Embryonic facial prominence (tissue), 1 donor: ENCODE measurements around the gene G0S2.
A peak's percentile ranks its signal among the peaks of the same experiment; 100 is the strongest.

Experiments used
- DNase-seq: peaks from one replicate; pipeline ENCODE4 v3.0.0-alpha.2; 2016; ENCODE audit errors: extremely low spot score

The G0S2 gene

DNA sequence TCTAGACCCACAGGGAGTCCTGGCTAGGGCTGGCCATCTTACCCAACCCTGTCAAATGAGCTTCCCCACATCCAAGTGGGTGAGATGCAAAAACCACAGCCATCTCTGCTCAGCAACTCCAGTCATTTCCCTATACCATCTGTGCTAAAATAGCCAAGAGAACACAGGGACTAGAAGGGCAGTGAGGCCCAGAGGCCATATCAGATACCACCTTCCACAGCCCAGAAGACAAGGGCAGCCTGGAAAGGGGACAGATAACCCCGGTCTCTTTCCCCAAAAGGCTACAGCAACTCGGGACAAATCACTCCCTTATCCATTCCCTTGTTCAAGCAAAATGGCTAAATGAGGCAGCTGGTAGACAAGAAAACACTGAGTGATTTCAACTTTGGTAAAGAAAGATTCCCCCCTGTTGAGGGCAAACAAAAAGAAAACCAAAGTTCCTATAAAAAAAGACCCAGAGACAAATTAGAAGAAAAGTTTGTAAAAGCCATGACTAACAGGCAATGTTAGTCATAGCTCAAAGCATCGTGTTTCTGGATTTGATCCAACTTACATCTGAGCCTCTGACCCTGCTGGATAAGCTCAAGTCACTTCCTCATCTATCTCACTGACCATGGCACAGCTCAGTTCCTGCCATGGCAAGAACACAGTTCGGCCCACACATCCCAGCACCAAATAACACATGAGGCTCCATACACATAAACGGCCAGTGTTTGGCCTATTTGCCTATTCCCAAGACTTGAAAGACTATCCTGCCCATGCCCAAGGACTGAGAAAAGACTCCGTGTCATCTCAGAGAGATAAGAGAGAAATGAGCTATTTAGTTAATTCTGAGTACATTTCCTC lies 26.1 kb upstream of the G0S2 start:
- no peak for DNase-seq

DNA sequence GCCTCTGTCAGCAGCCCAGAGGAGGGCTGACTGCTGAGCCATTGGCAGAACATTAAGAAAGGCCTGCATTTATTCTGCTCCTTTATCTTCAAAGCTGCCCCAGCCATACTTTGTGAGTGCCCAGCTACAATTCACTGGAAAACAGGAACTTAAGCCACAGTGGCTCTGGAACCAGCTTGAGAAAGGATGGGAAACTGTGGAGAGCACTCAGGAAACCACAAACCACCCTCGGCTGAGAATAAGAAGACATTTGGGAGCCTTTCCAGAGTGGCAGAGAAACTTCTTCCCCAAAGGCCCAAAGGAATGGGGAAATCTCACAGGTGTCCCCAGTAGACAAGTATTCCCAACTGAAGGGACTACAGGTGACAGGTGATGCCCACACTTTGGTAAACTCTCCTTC lies 24.8 kb upstream of the G0S2 start:
- DNase-seq: no peak

DNA sequence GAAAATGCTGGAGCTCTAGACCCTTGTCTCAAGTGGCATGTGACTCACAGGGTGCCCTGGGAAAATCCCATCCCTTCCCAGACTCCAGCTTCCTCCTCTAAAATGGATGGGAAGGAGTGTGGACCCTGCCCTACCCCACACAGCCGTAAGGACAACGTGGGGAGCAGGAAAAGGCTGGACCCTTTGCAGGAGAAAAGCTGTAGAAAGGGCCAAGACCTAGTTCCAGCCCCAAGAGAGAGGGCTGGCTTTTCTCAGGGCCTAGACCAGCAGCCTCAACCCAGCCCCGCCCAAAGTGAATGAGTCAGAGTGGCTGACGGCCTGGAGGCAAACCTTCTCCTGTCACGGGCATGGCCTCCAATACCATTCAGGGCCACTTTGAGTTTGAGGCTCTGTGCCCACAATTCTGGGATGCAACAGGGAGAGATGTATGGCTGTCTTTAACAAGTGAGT lies 24.0 kb upstream of the G0S2 start:
- no peak for DNase-seq

DNA sequence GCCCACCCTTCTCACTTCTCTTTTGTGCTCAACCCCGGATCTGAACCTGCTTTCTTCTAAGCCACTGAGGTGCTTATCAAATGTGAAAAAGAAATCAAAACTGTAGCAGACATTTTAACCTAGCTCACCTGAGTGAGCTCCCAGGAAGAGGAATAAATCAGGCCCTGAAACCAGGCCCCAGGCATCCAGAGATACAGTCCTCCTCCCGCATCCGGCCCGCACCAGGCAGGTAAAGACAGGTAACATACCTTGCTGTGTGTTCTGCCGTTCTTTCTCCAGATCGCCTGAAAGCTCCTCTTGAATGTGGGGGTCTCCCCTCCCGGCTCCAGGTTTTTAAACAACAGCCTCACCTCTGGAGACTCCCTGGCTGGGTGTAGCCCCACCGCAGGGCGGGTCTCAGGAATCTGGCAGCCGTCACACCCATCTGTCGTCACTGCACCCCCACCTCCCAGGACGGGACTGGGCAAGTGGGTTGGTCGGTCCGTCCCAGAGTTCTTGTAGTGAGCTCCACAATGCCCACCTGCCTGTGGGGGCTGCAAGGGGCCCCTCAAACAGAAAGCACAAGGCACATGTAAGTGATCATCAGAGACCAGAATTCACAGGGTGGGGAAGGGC lies 23.0 kb upstream of the G0S2 start, which contains the start of gene LAMB3:
TSS of gene LAMB3 (minus strand) at position 305 of the 615 bp plus-strand sequence. CDS start 1,481 bp downstream, outside the sequence.
- no peak for DNase-seq

DNA sequence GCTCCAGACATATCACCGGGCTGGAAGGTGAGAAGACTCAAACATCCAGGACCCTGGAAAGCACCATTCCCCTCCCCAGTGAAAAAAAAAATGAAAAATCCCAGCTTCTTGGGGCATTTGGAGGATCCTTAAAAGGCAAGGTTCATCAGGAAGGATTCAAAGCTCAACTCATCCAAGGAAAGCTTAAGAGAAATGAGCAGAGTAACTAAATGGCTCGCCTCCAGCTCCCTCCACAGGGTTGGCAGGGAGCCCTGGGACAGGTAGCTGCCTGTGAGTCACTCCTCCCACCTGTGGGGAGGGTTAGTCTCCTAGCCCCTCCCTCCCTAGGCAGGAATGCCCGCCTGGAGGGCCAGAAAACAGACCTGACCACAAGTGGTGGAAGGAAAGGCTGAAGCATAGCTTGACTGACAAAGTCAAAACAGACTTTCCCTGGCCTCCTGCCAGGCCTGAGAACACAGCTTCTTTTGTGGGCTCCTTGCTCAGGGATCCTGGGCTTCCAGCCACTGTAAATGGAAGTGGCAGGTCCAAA lies 22.3 kb upstream of the G0S2 start:
- peak; percentile 59 for DNase-seq

DNA sequence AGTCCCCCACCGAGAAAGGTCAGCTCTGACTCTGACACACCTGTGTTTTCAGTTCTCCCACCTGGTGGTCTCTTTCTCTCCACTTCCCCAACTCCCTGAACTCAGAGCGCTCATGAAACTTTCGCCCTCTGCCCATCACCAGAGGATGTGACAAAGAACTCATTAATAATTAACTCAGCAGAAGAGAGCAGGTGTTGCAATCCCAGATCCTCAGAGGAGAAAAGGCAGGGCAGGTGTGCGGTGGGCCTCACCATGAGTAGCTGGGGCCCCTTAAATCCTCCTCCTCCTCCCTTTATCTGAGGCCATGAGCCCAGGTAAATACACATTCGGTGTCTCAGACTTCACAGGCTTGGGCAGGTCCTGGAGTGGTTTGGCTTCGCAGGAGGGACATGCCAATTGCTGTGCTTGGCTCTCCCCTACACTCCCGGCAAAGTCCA lies 21.3 kb upstream of the G0S2 start:
- DNase-seq: no peak

DNA sequence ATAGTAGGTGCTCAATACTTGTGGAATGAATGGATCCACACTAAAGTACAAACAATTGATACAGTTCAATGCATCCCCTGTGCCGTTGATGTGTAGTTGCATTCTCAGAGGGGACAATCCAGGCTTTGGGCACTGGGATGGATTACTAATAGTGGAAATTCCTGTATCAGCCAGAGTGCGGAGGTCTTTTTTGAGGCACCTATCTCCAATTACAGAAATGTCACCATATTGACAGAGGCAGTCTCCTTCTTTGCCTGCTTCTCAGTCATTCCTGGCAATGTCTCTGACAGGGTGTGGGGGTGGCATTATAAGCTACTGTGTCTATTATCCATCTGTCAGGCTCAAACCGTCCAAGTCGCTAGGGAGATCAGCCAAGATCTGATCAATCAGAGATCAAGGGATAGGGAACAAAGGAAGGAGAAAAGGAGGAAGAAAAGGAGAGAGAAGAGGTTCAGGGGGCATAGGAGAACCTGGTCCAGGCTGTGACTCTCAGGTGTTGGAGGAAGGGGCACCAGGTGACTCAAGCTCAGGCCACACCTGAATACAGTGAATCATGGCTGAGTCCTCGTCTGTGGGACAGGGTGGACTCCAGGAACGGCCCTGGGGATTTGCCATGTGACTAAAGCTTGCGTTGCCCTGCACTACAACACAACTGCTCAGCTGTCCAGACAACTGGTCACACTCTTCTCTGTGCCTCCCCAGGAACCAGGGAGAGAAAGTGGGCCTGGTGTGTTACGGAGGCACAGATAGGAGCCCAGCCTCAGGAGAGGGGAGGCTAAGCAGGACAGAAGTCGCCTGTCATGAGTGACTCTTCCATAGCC lies 19.6 kb upstream of the G0S2 start:
- DNase-seq: no peak

DNA sequence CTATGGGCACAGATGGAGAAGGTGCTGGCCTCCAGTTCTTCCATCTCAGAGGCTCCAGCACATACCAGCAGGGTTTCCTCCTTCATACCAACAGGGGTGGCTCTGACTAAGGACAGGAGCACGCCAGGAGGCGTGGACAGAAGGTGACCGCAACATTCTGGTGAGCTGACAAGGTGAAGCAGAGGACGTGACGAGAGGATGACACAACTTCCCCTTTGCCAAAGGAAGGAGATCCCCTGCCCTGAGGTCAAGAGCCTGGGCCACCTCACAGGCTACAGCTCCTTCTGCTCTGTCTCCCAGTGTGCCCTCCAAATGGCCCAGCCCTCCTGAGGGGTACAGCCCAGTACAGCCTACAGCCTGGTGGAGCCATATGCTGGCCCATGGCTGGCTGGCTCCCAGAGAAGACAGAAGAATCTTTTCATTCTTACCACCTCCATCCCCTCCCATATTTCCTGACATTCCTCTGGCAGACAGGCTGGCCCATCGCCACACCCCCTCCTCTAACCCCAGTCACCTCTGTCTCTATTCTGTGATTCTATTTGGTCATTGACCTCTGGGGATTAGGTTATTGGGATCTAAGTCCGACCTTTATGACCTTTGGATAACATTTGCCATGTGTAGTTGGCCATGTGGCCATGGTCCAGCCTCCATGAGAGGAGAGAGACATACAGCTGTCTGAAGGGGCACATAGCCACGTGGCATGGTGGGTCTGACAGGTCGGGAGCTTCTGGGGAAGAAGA lies 17.9 kb upstream of the G0S2 start:
- no peak for DNase-seq

DNA sequence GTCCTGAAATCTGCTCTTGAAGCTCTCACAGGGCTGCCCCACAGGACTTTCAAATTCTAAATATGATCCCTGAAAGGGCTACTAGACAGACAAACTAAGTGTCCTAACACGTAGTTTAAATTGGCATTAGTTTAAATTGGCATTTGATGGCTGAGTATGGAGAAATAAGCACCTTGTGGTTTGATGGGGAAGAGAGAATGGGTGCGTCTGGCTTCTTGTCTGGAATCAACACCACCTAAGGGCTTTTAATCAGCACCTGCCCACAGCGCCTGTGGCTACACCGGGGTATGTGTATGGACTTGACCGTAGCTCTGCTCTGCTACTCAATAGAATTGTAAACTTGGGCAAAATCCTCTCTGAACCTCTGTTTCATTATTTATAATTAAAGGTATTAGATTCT lies 17.3 kb upstream of the G0S2 start:
- DNase-seq: no peak

DNA sequence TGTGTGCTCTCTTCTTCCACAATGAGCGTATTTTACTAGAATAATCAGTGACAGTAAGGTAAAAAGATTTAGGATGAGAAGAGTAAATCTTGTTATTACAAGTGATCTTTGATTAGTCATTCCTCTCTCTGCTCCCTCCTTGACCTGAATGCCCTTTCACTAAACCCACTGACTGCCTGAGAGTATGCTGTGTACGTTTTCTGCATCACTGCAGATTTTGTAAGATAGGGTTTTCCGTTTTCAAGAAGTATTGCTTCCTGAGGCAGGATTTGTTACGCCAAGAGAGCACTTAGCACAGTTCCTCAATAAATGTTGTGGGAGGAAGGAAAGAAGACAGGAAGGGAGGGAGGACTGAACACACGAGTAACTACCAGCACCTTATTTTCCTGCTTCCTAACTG lies 15.3 kb upstream of the G0S2 start:
- DNase-seq: no peak

DNA sequence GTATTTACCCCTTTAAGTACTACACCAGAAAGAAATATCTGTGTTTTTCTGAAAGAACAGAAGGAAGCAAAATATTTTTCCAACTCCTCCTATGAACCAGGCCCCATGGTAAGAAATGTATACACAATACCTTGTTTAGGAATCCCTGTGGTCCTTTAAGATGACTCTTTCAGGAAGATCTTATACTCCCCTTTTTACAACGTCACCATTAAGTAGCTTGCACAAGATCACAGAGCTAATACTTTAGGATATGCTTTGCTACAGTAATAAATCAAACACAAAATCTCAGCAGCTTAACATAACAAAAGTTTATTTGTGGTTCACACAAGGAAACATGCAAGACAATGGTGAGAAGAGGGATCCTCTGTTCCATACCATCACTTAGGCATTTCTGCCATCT lies 14.1 kb upstream of the G0S2 start:
- DNase-seq: no peak

DNA sequence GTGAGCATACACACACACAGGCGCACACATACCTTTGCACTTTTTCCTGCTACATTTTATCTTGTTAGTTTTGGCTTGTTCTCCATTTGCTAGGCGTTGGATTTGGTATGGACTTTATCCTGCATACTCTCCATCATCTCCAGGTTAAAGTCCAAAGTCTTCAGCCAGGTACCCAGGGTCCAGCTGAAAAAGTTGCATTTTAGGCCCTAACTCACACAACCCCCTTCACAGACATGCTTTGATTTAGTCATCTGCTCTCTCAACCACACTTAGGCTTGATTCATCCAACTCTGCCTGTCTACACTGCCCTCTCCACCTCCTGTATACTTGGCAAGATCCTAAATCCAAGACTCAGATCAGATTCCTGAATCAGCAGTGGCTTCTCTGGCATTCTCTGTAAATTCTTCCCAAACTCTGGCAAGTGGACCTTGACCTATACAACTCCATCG lies 12.3 kb upstream of the G0S2 start:
- DNase-seq: no peak

DNA sequence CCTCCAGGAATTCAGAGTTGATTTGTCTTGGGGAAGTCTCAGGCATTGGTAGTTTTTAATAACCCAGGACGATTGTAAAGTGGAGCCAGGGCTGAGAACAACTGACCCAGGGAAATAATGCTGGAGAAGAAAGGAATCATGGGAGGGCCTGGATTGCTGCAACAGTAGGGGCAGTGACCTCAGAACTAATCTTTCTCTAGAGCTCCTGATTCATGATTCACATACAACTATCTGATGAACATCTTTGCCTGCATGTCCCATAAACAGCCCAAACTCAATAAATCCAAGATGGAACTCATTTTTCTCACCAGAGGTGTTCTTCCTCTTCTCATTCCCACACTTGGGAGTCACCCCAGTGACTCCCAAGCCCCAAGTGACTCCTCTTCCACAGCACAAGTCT lies 8.1 kb upstream of the G0S2 start:
- no peak for DNase-seq

DNA sequence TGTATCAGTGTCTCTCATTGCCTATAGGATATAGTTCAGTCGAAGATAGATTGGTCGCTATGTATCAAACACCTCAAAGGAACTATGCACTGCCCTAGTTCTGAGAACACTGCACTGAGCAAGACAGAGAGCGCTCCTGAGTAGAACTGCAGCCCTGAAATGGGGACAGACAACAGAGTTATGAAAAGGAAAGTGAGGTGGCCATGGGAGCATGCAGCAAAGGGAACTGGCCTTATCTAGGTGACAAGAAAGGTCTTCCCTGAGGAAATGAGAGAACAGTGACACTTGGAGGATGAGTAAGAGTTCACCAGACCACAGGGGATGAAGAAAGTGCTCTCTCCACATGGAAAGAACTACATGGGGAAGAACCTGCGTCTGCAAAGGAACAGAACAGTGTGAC lies 7.5 kb upstream of the G0S2 start:
- no peak for DNase-seq

DNA sequence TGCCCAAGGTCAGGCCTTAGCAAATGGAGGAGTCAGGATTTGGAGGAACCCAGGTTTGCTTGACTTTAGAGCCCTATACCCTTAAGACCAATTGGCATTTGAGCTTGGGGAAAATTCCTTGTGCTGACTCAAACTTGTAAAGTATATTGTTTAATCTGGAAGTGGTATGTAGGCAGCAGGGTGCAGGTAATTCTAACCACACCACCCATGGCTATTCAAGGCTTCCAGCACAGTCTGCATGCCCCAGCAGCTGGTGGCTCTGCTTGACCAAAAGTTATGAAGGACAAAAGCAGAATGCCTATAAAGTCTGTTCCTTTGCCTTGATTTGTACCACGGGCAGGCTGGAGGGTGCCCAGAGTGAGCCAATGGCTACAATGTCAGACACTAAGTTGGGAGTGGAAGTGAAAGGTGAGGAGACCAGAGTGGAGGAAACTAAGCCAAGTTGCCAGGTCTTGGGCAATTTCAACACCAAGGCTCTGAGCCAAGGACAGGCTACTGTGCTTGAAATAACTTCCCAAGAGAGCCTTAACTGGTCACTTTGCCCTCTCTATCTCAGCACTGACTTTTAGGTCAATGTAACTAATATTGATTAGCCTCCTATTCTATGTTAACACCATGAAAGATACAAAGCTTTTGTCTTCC lies 4.7 kb upstream of the G0S2 start:
- DNase-seq: no peak

DNA sequence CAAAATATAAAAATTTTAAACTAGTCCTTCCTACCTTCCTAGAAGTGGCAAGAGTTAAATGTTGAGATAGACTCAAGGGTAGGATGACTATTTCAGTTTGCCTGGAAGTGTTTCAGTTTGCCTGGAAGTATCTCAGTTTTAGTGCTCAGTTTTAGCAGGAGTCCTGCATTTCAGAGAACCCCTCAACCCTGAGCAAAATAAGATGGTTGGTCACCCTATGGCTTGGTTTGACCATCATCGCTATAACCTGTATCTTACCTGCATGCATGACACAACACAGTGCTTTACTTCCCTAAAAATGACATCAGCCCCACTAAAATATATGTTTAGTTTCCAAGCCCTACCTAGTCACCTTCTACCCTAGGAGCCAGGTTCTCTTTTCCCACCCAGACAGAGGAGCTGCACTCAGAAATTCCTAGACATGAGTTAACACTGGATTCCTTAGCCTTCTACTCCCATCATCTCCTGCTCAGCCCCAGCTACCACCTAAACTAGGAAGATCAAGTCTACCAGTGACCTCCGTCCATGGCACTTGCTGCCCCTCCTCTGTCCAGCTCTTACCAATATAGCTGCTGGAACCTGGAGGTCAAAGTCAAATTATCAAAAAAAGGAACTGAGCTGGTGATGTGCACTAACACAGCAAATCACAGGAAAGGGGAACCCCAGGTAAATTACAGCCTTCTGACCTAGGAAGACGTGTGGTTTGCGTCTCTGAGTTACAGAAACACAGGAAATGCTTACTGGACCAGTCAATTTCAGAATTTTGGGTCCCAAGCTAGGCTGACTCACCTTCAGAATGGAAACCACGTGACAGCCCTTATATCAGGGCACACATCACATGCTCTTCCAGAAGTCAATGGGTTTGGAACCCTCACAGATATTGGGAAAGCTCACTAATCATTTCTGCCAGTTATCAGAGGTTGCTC lies 2.2 kb upstream of the G0S2 start:
- no peak for DNase-seq

DNA sequence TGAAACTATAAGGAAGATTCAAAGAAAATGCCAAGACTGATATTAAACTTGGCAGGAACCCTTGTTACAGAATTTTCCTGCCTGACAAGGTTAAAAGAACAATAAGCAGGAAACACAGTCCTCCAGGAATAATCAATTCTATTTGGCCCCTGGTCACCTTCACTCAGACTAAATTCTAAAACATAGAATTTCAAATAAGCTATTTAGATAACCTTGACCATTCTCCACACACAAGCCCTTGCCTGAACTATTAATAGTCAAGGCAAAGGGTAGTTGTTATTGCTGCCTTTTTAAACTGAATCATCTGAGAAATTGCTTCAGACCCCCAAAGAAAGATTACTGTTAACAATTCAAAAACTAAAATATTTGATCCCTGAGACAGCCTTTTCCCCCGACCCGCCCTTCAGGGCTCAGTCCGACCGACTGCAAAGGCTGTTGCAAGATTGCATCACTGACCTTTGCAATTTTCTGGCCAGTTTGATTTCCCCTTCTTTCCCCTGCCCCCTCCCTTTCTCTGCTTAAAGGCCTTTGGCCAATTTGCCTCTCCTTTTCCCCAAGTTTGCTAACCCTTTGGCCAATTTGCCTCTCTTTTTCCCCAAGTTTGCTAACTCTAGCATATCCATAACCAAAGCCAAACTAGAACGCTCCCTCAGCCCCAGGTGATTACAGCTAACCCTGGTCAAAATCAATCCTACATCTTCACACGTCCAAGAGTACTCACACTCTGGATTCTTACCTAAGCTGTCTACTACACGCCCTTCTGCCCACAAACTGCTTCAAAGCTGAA lies 1.4 kb upstream of the G0S2 start:
- DNase-seq: no peak

DNA sequence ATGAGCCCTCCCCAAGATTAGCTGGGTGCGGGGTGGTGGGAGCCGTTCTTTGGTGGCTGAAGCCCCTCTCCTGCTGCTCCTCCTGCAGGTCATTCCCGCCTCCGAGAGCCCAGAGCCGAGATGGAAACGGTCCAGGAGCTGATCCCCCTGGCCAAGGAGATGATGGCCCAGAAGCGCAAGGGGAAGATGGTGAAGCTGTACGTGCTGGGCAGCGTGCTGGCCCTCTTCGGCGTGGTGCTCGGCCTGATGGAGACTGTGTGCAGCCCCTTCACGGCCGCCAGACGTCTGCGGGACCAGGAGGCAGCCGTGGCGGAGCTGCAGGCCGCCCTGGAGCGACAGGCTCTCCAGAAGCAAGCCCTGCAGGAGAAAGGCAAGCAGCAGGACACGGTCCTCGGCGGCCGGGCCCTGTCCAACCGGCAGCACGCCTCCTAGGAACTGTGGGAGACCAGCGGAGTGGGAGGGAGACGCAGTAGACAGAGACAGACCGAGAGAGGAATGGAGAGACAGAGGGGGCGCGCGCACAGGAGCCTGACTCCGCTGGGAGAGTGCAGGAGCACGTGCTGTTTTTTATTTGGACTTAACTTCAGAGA lies 448 bp downstream of the G0S2 start:
- DNase-seq: no peak
